Effector memory CD4-positive, alpha-beta T cell (primary cell): ENCODE measurements around the gene CNDP2.

ENCODE experiments used
- DNase-seq, 3 donors: peaks; one replicate each; pipeline ENCODE4 v3.0.0-alpha.2; 2020
- H3K27ac ChIP-seq: 2 replicates; pipeline ENCODE4 v1.7.0; 2013; ENCODE audit warnings: mild to moderate bottlenecking, low read length, moderate library complexity; ENCODE audit not compliant: insufficient read depth, poor library complexity, severe bottlenecking
- H3K27me3 ChIP-seq: replicated peaks from 2 replicates; pipeline ENCODE4 v1.7.0; 2013; ENCODE audit warnings: mild to moderate bottlenecking, low read length; ENCODE audit not compliant: insufficient read depth, control insufficient read depth, poor library complexity, severe bottlenecking
- H3K36me3 ChIP-seq: 2 replicates; pipeline ENCODE4 v1.7.0; 2013; ENCODE audit warnings: mild to moderate bottlenecking, low read length, moderate library complexity; ENCODE audit not compliant: control insufficient read depth, insufficient read depth
- H3K4me1 ChIP-seq: 2 replicates; pipeline ENCODE4 v1.7.0; 2013; ENCODE audit warnings: low read length, mild to moderate bottlenecking; ENCODE audit not compliant: control insufficient read depth, insufficient read depth, poor library complexity, severe bottlenecking
- H3K4me3 ChIP-seq: 2 replicates; pipeline ENCODE4 v1.7.0; 2013; ENCODE audit warnings: low read length, low read depth, mild to moderate bottlenecking; ENCODE audit not compliant: insufficient read depth, poor library complexity, severe bottlenecking
- H3K9me3 ChIP-seq: 2 replicates; pipeline ENCODE4 v1.7.0; 2013; ENCODE audit warnings: mild to moderate bottlenecking, low read length, moderate library complexity; ENCODE audit not compliant: control insufficient read depth

The CNDP2 gene

DNA sequence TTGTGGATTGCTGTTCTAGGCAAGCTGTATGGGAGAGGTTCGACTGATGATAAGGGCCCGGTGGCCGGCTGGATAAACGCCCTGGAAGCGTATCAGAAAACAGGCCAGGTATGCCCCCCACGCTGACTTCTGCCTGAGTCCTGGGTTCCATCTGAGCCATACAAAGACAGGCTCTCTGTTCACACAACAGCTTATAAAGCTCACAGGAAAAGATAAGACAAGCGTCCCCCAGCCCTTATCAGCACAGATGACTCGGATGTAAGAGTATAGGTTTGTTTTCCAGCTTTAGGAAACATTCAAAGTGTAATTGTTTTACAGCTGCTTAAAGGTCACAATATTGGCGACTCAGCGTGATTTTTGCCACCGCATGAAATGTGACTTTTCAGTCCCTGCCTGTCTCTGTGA, 12.7 kb downstream of the CNDP2 start:
- H3K4me3 ChIP-seq: no peak overlapping the region
- no peak overlapping the region for H3K27ac ChIP-seq
- H3K4me1 ChIP-seq: no peaks in the 10 kb centered on the region
- H3K27me3 ChIP-seq: no peaks in the 10 kb centered on the region
- peaks cover 85% of the 10 kb centered on the region for H3K36me3 ChIP-seq
- H3K9me3 ChIP-seq: no peaks in the 10 kb centered on the region
- DNase-seq: no peak

DNA sequence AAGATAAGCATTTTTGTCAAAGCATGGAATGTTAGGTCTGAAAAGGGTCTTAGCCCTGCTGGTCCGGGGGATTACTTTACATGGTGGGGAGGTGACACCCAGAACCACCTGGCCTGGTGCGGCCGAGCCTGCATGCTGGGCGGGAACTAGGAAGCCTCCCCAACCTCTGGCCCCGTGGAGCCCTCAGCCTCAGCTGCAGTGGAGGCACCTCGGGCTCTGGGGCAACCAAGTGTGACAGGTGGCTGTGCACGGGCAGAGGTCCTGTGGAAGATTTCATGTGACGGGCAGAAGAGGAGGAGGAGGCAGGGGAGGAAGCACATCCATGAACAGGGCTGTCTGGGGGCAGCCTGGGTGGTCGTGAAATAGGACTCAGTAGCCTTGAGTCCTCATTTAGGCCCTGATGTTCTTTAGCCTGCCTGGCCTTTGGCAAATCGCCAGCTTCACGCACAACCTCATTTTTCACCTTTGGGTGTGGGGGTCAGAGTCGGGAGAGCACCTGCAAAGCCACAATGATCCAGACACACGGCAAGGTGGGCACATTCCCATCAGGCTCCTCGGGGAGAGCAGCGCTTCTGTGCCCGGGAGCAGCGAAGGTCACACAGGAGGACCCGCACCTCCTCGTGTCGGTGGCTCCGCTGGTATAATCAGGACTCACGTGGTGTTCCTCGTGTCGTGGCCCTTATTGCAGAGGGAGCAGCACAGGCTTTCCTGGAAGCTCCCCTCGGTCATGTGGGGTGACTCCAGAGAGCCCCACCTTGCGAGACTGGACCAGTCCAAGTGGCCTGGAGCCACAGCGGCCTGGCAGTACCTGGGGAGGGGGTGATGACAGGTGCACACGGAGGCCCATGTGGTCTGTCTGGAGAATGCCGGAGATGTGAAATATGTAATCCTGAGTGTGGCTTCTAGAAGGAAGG, 13.9 kb downstream of the CNDP2 start:
- Histone ChIP-seq H3K4me3 (no peak overlapping the region), H3K27me3 (no peaks in the 10 kb centered on the region), H3K36me3 (peaks cover 80% of the 10 kb centered on the region), H3K27ac (no peak overlapping the region), H3K9me3 (no peaks in the 10 kb centered on the region), H3K4me1 (no peaks in the 10 kb centered on the region)
- DNase-seq: no peak

DNA sequence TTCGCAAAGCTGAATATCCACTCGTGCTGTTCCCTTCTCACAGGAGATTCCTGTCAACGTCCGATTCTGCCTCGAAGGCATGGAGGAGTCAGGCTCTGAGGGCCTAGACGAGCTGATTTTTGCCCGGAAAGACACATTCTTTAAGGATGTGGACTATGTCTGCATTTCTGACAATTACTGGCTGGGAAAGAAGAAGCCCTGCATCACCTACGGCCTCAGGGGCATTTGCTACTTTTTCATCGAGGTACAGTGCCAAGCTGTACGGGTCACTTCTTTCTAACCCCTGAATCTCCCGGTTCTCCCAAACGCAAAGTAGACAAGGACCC, 14.6 kb downstream of the CNDP2 start:
- Histone ChIP-seq H3K4me1 (no peaks in the 10 kb centered on the region), H3K36me3 (peaks cover 86% of the 10 kb centered on the region), H3K27me3 (no peaks in the 10 kb centered on the region), H3K27ac (no peak overlapping the region), H3K4me3 (no peak overlapping the region), H3K9me3 (no peaks in the 10 kb centered on the region)
- no peak for DNase-seq

DNA sequence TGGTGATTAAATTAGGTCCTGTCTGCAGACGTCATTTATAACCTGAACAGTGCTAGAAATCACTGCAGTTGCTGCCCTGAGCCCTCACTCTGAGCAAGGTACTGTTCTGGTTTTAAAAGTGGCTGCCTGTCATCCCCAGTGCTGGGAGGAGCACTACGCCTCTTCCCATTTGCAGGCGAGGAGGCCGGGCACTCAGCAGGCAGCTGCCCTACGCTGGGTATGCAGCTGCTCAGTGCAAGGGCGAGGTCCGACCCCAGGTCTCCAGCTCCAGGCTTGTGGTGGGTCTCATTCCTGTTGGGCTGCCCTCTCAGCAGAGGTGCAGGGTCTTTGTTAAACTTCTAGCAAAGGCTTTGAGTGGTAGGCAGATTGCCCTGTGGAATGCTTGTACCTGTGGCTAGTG, 15.7 kb downstream of the CNDP2 start:
- Histone ChIP-seq H3K9me3 (no peaks in the 10 kb centered on the region), H3K36me3 (peaks cover 89% of the 10 kb centered on the region), H3K4me1 (no peaks in the 10 kb centered on the region)

DNA sequence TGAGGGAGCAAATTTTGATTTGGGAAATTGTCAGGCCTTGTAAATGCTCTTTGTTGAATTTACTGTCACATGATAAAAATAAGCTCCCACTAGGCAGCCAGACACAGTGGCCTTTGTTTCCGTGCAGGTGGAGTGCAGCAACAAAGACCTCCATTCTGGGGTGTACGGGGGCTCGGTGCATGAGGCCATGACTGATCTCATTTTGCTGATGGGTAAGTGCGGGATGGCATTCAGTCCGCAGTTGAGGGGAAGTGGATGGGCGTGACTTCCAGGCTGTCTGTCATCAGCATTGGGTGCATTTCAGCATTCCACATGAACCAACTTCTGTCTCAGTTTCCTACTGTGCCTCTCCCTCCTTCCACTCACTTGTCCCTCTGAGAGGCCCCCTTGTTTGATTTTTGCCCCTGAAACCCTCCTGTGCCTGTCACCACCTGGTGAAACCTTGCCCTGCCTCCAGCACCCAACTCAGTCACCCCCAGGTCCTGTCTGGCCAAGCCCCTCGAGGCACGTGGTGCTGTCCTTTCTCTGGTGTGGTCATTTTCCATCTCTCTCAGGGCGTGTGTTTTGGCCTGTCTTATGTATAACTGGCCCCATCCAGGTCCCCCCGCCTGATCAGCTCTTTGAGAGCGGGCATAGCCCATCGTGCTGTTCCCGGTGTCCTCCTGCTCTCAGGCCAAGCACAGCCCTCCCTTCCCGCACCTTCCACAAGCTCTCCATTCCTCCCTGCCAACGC, 16.3 kb downstream of the CNDP2 start:
- peaks cover 89% of the 10 kb centered on the region for H3K36me3 ChIP-seq
- no peaks in the 10 kb centered on the region for H3K4me1 ChIP-seq
- no peak overlapping the region for H3K27ac ChIP-seq

More for the DNA sequence above, 15.7 kb downstream of the CNDP2 start:
- H3K4me3 ChIP-seq: no peak overlapping the region
- H3K27me3 ChIP-seq: no peaks in the 10 kb centered on the region
- no peak for DNase-seq
- H3K27ac ChIP-seq: no peak overlapping the region

DNA sequence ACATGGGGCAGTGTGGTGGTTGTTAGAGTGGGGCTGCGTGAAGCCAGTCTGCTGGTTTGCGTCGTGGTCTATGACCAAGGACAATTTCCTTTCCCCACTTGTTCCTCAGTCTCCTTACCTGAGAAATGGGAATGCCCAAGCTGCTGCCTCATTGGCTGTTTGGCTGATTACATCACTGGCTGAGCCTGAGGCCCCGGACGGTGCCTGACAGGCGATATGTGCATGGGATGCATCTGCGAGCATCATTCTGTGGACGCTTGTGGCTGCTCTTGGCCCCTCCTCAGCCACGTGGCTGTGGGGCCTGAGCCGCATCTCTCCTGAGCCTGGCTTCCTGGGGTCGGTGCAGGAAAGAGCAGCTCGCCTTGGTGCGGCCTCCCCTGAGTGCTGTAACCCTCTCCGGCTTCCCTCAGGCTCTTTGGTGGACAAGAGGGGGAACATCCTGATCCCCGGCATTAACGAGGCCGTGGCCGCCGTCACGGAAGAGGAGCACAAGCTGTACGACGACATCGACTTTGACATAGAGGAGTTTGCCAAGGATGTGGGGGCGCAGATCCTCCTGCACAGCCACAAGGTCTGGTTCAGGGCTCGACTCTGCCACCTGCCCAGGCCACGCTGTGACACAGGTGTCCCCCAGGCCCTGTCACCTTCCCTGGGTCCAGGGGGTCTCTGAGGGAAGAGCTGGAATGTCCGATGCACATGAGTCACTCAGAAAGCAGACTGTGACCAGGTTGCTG, 17.2 kb downstream of the CNDP2 start:
- Histone ChIP-seq H3K9me3 (no peaks in the 10 kb centered on the region), H3K27ac (no peak overlapping the region), H3K36me3 (peaks cover 85% of the 10 kb centered on the region), H3K4me3 (no peak overlapping the region), H3K4me1 (no peaks in the 10 kb centered on the region), H3K27me3 (no peaks in the 10 kb centered on the region)
- DNase-seq: no peak

More for the DNA sequence above, 16.3 kb downstream of the CNDP2 start:
- Histone ChIP-seq H3K27me3 (no peaks in the 10 kb centered on the region), H3K9me3 (no peaks in the 10 kb centered on the region), H3K4me3 (no peak overlapping the region)
- no peak for DNase-seq

DNA sequence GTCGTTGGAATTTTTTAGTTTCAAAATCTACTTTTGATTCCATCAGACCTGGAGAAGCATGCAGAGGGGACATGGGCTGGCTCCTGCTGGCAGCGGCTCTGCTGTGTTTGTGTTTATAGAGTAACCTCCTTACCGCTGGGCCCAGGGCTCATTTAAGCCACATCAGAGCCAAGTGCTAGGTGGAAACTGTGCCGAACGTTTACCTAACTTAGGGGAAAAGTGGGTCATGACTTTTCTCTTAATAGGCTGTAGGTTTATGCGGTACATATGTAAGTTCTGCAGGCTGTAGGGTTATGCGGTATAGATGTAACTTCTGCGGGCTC, 17.7 kb downstream of the CNDP2 start:
- Histone ChIP-seq H3K4me1 (no peaks in the 10 kb centered on the region), H3K9me3 (no peaks in the 10 kb centered on the region), H3K36me3 (peaks cover 85% of the 10 kb centered on the region), H3K4me3 (no peak overlapping the region), H3K27ac (no peak overlapping the region), H3K27me3 (no peaks in the 10 kb centered on the region)
- DNase-seq: no peak

DNA sequence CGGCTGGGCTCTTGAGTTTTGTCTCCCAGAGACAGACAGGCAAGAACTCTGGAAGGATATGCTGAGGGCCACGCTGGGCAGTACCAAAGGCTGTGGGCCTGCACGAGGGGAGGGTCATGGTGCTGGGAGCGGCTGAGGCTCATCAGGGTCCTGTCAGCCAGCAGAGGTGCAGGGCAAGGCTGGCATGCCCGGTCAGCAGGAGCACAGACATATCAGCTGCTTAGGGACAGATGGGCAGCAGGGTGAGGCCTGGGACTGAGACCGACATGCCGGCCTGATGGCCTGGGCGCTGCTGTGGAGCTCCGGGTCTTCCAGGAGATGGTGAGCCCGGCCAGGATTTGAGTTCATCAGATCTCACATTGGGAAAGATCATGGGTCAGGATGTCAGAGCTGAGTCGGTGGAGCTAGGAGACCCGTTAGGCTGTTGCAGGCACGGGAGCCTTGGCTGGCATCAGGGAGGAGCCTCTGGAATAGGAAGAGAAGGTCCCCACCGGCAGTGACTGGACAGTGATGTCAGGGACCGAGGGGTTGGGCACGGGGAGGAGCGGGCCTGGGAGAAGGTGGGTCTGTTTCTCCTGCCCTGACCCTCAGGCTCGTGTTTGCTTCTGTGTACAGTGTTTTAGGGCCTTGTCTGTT, 18.8 kb downstream of the CNDP2 start:
- H3K36me3 ChIP-seq: peaks cover 86% of the 10 kb centered on the region

DNA sequence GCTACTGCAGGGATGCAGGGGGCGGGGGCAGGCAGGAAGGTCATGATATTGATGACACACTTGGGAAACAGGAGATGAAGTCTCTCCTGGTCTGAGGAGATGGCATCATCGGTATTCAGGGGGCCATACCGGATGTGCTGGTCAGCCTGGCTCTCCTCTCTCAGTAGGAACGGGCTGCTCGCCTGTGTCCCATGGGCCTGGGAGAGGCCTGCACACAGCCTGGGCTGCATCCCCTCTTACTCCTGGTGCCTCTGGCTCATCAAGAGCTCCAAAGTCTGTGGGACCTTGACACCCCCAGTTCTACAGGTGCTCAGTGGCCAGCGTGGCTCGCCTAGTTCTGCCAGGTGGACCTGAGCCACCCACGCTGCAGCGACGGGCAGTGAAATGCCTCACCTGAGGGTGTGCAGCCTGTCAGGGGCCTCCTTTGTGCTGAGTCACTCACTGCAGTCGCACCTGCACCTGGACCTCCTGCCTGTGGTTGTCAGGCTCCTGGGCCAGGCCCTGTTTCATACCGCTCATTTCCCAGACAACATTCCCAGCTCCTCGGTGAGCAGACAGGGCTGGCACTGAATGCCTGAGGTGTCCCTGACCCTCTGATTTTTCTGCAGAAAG, 19.6 kb downstream of the CNDP2 start:
- no peak for DNase-seq
- no peak overlapping the region for H3K4me3 ChIP-seq
- H3K4me1 ChIP-seq: no peaks in the 10 kb centered on the region
- H3K9me3 ChIP-seq: no peaks in the 10 kb centered on the region
- no peak overlapping the region for H3K27ac ChIP-seq
- no peaks in the 10 kb centered on the region for H3K27me3 ChIP-seq
- H3K36me3 ChIP-seq: peaks cover 86% of the 10 kb centered on the region

More for the DNA sequence above, 18.8 kb downstream of the CNDP2 start:
- no peaks in the 10 kb centered on the region for H3K4me1 ChIP-seq
- H3K4me3 ChIP-seq: no peak overlapping the region
- no peaks in the 10 kb centered on the region for H3K27me3 ChIP-seq
- no peak overlapping the region for H3K27ac ChIP-seq
- H3K9me3 ChIP-seq: no peaks in the 10 kb centered on the region
- DNase-seq: no peak
